ENCODE results near the gene TAGLN2.
"Not testable (repeated sequence)": the region's sequence is repeated elsewhere in the genome, so short reads cannot be mapped to it uniquely, and the experiment has no call there.

The TAGLN2 gene

DNA sequence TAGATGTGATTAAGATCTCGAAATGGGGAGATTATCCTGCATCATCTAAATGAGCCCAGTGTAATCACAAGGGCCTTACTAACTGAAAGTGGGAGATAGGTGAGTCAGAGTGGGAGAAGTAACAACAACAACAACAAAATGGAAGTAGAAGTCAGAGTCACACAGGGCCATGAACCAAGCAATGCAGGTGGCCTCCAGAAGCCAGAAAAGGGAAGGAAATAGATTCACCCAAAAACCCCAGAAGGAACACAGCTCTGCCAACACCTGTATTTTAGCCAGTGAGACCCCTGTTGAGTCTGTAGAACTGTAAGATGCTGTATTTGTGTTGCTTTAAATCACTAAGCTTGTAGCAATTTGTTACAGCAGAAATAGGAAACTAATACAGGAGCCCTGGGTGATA, 4.1 kb downstream of the TAGLN2 start:
- no peak for DNase-seq (ENCODE audit: low spot score)

- no peak for DNase-seq (ENCODE audit: low spot score)
Observed at GRCh38 chr1:159920651-159921050, 4.7 kb downstream of the TAGLN2 start.

- DNase-seq (ENCODE audit: low spot score) = no peak
Observed at GRCh38 chr1:159920202-159920601, 5.1 kb downstream of the TAGLN2 start.

GRCh38 chr1:159919236-159919865, 6.0 kb downstream of the TAGLN2 start:
- DNase-seq (ENCODE audit: low spot score) = no peak

- no peak for DNase-seq (ENCODE audit: low spot score)
Observed at GRCh38 chr1:159918352-159919200, 6.7 kb downstream of the TAGLN2 start.

DNA sequence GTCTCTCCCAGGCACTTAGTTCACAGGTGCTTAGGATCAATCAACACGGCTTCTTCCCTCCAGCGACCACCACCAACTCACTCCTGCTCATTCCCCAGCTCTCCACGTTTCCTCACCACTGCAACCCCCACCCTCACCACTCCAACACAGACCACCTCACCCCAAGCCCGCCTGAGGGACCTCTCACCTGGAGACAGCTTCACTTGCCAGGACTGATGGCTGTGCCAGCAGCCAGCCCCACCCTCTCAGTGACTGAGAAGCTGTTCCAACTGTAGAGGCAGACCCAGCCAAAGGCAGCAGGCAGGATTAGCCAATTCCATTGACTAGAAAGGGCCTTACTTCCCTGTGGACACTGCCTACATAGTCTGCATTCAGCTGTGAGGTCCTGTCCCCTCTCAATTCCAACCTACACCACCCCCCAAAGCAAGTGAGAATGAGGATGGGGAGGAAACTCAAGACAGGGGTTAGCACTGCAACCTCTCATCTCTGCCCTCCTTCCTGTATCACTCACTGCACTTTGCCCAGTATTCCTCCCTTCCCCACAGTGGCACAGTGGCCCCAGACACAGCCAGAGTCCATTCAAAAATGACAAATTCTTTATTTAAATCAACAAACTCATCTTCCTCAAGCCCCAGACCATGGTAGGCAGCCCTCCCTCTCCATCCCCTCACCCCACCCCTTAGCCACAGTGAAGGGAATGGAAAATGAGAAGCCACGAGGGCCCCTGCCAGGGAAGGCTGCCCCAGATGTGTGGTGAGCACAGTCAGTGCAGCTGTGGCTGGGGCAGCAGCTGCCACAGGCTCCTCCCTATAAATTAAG, 7.6 kb downstream of the TAGLN2 start:
- no peak for DNase-seq (ENCODE audit: low spot score)

DNA sequence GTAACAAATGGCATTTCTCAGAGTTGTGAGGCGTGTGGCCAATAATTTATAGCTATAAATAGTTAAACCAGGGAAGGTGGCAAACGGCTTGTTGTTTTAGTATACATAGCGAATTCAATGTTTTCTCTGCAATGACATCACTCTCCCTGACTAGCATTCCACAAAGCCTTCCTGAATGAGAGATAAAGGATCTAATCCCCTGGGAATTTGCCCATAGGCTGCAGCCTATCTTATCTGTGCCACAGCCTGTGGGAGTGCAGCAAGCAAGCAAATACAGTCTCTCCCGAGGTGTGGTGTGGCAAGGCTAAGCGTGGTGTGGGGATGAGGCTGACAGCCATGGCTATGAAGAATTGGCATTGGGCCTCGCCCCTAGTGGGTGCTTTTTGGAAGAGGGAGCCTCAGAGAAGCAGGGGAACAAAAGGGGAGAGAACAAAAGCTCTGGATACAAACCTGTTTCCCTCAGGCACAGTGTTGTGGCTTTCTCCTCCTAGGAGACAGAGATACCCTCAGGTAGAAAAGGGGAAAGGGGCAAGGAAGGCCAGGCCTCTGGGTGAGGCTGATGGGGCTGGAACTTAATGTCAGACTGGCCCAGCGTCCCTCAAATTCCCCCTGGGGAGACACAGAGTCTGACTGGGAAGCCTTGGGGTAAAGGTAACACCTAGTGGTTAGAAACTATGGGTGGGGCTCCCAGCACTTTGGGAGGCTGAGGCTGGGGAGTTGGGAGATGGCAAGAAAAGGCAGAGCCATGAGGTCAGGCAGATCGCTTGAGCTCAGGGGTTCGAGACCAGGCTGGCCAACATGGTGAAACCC, 8.9 kb downstream of the TAGLN2 start:
- no peak for DNase-seq (ENCODE audit: low spot score)

DNA sequence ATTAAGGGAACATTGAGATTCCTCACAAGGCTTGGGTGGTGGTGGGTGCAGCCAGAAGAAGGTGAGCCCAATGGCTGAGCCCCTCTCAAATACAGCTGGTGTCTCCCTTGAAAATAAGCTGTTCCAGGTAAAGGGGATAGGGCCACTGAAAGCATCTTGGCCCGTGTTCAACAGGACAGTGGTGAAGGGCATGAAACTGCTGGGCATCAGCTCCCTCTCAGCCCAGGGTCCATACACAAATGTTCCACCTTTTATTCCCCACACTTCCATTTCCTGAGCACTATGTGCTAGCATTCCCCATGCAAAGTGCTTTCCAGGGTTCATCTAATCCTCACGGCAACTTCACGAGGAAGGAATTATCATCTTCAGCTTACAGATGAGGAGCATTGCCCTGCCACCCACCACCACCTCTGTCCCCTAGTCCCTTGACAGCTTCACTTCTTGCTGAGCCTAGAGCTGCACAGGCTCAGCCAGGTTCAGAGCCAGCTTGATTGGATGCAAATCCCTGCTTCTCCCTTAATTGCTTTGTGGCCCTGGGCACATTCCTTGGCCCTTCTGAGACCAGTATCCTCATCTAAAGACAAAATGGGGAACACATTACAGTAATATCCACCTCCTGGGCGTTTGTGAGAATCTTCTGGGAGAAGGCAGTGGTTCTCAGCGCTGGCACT, 9.6 kb downstream of the TAGLN2 start:
- no peak for DNase-seq (ENCODE audit: low spot score)

DNA sequence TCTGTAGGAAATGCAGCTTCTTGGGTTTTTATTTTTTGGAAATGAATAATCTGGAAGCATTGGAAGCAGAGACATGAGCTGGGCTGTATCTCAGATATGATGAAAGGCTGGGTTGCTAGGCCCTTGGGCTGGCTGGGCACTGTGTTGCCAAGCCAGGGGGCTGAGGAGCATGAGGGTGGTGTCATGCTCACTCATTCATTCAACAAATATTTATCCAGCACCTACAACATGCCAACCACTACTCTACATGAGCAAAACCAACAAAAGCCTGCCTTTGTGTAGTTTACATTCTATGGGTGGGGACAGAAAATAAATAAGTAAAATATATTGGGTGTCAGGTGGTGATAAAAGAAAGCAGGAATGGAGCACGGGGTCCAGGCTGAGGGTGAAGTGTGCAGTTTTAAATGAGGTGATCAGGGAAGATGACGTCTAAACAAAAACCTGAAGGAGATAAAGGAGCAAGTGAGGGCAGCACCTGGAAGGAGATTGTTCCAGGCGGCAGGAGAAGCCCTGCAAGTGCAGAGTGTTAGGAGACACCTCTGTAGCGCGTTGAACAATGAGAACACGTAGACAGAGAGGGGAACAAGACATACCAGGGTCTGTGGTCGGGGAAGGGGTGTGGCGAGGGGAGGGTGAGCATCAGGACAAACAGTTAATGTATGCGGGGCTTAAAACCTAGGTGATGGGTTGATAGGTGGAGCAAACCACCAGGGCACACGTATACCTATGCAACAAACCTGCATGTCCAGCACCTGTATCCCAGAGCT, 10.9 kb downstream of the TAGLN2 start:
- no peak for DNase-seq (ENCODE audit: low spot score)

DNA sequence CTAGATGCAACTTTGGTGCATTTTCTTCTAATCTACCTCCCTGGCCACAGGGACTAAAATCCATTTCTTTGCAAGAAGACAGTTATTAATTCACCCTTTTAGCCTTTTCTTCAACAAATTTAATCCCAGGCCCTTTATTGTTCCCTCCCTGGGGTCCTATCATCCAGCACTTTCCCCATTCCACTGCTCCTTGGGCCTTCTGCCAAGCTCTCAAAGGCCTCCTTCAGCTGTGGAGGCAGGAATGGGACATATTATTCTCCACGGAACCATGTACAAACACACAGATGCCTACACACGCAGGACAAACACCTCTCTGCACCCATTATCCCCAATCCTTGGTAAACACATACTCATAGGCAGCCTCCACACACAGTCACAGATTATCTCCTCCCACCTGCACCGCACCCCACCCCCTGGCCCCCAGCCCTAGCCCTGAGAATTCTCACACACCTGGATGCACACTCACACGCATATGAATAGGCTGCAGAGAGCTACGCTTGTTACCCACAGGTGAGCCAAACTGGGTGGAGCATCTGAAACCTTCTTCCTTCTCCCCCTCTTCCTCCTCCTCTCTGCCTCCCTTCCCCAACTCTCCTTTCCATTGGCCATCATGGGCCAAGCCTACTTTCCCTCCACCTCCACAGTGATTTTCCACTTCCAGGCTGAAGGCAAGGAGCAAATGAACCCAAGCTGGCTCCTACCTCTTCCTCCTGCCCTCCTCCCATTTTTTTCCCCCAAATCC, 11.7 kb downstream of the TAGLN2 start:
- DNase-seq (ENCODE audit: low spot score) = no peak

GRCh38 chr1:159911326-159912070, 13.8 kb downstream of the TAGLN2 start:
- peak; percentile 29 for DNase-seq (ENCODE audit: low spot score)

GRCh38 chr1:159908031-159908940, 17.0 kb downstream of the TAGLN2 start:
- DNase-seq (ENCODE audit: low spot score) = peak; percentile 54

GRCh38 chr1:159906960-159907359, 18.3 kb downstream of the TAGLN2 start:
- no peak for DNase-seq (ENCODE audit: low spot score)

DNA sequence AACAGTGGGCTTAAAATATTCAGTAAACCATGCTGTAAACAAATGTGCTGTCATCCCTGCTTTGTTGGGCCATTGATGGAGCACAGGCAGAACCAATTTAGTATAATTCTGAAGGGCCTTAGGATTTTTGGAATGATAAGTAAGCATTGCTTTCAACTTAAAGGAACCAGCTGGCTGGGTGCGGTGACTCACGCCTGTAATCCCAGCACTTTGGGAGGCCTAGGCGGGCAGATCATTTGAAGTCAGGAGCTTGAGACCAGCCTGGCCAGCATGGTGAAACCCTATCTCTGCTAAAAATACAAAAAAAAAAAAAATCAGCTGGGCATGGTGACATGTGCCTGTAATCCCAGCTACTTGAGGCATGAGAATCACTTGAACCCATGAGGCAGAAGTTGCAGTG, 21.3 kb downstream of the TAGLN2 start:
- not testable (repeated sequence) for DNase-seq (ENCODE audit: low spot score)

DNA sequence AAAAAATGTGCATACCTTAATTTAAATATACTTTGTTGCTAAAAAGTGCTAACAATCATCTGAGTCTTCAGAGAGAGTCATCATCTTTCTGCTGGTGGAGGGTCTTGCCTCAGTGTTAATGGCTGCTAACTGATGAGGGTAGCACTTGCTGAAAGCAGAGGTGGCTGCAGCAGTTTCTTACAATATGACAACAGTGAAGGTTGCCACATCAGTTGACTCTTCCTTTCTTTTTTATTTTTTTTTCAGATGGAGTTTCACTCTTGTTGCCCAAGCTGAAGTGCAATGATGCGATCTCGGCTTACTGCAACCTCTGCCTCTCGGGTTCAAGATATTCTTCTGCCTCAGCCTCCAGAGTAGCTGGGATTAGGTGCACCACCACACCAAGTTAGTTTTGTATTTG, 22.8 kb downstream of the TAGLN2 start:
- DNase-seq (ENCODE audit: low spot score) = no peak

- DNase-seq (ENCODE audit: low spot score) = no peak
Observed at GRCh38 chr1:159900755-159901360, 24.4 kb downstream of the TAGLN2 start.

DNA sequence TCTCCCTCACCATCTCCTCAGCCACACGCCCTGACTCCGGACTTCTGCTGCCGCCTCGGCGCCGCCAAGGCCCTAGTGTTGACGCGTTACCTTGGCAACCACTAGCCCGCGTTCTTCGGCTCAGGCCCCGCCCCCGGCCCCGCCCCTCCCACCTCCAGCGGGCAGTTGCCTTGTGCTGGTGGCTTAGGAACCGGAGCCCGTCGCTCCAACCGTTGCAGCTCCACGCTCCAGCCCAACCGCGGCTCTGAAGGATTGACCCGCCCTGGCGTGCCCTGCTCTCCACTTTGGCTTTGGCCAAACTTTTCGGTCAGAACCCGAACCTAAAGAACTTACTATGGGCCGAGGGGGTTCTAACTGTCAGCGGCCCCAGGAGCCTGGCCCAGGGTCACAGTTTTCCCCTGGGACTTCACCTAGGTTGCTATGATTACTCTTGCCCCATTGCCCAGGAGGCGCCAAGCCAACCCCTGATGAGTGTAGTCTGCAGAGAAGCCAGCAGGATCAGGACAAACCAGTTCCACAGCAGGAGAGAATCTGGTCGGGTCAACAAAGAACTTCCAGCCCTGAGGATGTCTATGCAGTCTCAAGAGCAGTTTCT, 25.1 kb downstream of the TAGLN2 start, which contains the start of gene CFAP45:
TSS of gene CFAP45 (minus strand) at position 80 of the 595 bp plus-strand sequence. CDS start at position 13, 67 bp downstream.
- DNase-seq (ENCODE audit: low spot score) = peak; percentile 65
